Thoracic aorta (tissue), 2 donors: ENCODE data around the gene PRRG2. TPM values are rescaled to one million over a fixed set of nuclear protein-coding genes. Genes with fewer than 3 reads are reported as not detected.
"Not testable (repeated sequence)": the region's sequence is repeated elsewhere in the genome, so short reads cannot be mapped to it uniquely, and the experiment has no call there.

Source experiments
- ATAC-seq: fragments of 150-250 bp; one replicate; pipeline ENCODE4 v1.8.0; 2017; ENCODE audit warnings: low read depth; ENCODE audit not compliant: insufficient number of reproducible peaks, low FRiP score
- DNase-seq: peaks from one replicate; pipeline ENCODE4 v3.0.0-alpha.2; 2020; ENCODE audit warnings: low spot score
- H3K27ac ChIP-seq, 2 donors: fragments of 200-600 bp; sonication (generic); 1 replicate in 1 of 2; 2 replicates in 1 of 2; pipeline ENCODE4 v1.5.1; 2016; ENCODE audit warnings: mild to moderate bottlenecking in 2 of 2, moderate library complexity in 2 of 2
- H3K27me3 ChIP-seq: fragments of 200-600 bp; sonication (generic); replicated peaks from 2 replicates; pipeline ENCODE4 v1.6.0; 2016; ENCODE audit warnings: mild to moderate bottlenecking; ENCODE audit not compliant: insufficient read depth
- H3K36me3 ChIP-seq: fragments of 200-600 bp; sonication (generic); one replicate; pipeline ENCODE4 v1.5.1; 2016
- H3K4me1 ChIP-seq, 2 donors: fragments of 200-600 bp; sonication (generic); 1 replicate in 1 of 2; 2 replicates in 1 of 2; pipeline versions ENCODE4 v1.5.1 to v1.6.0; 2016; ENCODE audit warnings: low read depth in 2 of 2, mild to moderate bottlenecking in 1 of 2; ENCODE audit not compliant: control insufficient read depth in 1 of 2
- H3K4me3 ChIP-seq: fragments of 200-600 bp; sonication (generic); 2 replicates; pipeline ENCODE4 v1.5.1; 2016; ENCODE audit warnings: mild to moderate bottlenecking
- H3K9me3 ChIP-seq: fragments of 200-600 bp; sonication (generic); 2 replicates; pipeline ENCODE4 v1.5.1; 2016
- CTCF ChIP-seq: fragments of 200-600 bp; sonication (generic); IDR thresholded peaks from one replicate; pipeline ENCODE4 v1.5.1; 2019; ENCODE audit warnings: antibody characterized with exemption
- total RNA-seq, 2 donors: library from RNA; depleted of rRNA; stranded (reverse); fragments of >200 nt; gene quantifications; one replicate each; pipeline versions ENCODE4 v1.1.0 to v1.2.3, GENCODE V29; 2016

The PRRG2 gene
- total RNA-seq, 2 donors from 2014 or later = not detected

- H3K4me3 ChIP-seq = no peak overlapping the region
- peaks cover 0 to 3% of the 10 kb centered on the region in 2 donors for H3K4me1 ChIP-seq
- DNase-seq (no peak), ATAC-seq (no peak)
- TF ChIP-seq CTCF = no peak
- H3K27ac ChIP-seq = no peak overlapping the region
- H3K27me3 ChIP-seq = no peaks in the 10 kb centered on the region
- no peaks in the 10 kb centered on the region for H3K9me3 ChIP-seq
- peaks cover 43% of the 10 kb centered on the region for H3K36me3 ChIP-seq
Measured at GRCh38 chr19:49613374-49613773, 32.3 kb downstream of the PRRG2 start.

GRCh38 chr19:49614096-49614833 is 33.1 kb downstream of the PRRG2 start:
- Histone ChIP-seq H3K27ac (no peak overlapping the region), H3K4me3 (no peak overlapping the region), H3K27me3 (no peaks in the 10 kb centered on the region), H3K36me3 (peaks cover 44% of the 10 kb centered on the region), H3K4me1 (peaks cover 0 to 3% of the 10 kb centered on the region in 2 donors), H3K9me3 (no peaks in the 10 kb centered on the region)
- no peak for TF ChIP-seq CTCF
- no peak for DNase-seq
- no peak for ATAC-seq

GRCh38 chr19:49615861-49616260 is 34.7 kb downstream of the PRRG2 start:
- H3K27ac ChIP-seq = no peak overlapping the region
- peaks cover 48% of the 10 kb centered on the region for H3K36me3 ChIP-seq
- ATAC-seq (no peak), DNase-seq (no peak)
- no peak for TF ChIP-seq CTCF
- peaks cover 0 to 3% of the 10 kb centered on the region in 2 donors for H3K4me1 ChIP-seq
- H3K9me3 ChIP-seq = no peaks in the 10 kb centered on the region
- H3K27me3 ChIP-seq = no peaks in the 10 kb centered on the region
- no peak overlapping the region for H3K4me3 ChIP-seq

GRCh38 chr19:49616532-49616931 is 35.4 kb downstream of the PRRG2 start:
- Histone ChIP-seq H3K4me1 (peaks cover 0 to 3% of the 10 kb centered on the region in 2 donors), H3K27ac (no peak overlapping the region), H3K36me3 (peaks cover 43% of the 10 kb centered on the region), H3K4me3 (no peak overlapping the region), H3K9me3 (no peaks in the 10 kb centered on the region), H3K27me3 (no peaks in the 10 kb centered on the region)
- no peak for TF ChIP-seq CTCF
- ATAC-seq = no peak
- DNase-seq = no peak

GRCh38 chr19:49616945-49617344 is 35.8 kb downstream of the PRRG2 start:
- Histone ChIP-seq H3K27ac (no peak overlapping the region), H3K4me1 (peaks cover 0 to 3% of the 10 kb centered on the region in 2 donors), H3K9me3 (no peaks in the 10 kb centered on the region), H3K36me3 (peaks cover 46% of the 10 kb centered on the region), H3K4me3 (no peak overlapping the region), H3K27me3 (no peaks in the 10 kb centered on the region)
- no peak for DNase-seq
- no peak for ATAC-seq
- TF ChIP-seq CTCF = no peak

- H3K9me3 ChIP-seq, H3K4me3 ChIP-seq, H3K27ac ChIP-seq, DNase-seq, H3K4me1 ChIP-seq, ATAC-seq, H3K27me3 ChIP-seq: not testable (repeated sequence)
- H3K36me3 ChIP-seq = peaks cover 51% of the 10 kb centered on the region
Measured at GRCh38 chr19:49617860-49618259, 36.7 kb downstream of the PRRG2 start.
